Ishikawa (cell line): ENCODE data around the gene POR.

Experiments used
- CEBPB ChIP-seq: IDR thresholded peaks from 2 replicates; pipeline ENCODE4 v1.6.1; 2012
- CREB1 ChIP-seq: IDR thresholded peaks from 2 replicates; pipeline ENCODE4 v1.6.1; 2012; ENCODE audit warnings: low read depth
- EGR1 ChIP-seq: IDR thresholded peaks from 2 replicates; pipeline ENCODE4 v1.6.1; 2012
- EP300 ChIP-seq: IDR thresholded peaks from 2 replicates; pipeline ENCODE4 v1.6.1; 2012; ENCODE audit warnings: borderline replicate concordance
- FOXM1 ChIP-seq: IDR thresholded peaks from 2 replicates; pipeline ENCODE4 v1.6.1; 2012; ENCODE audit warnings: low read depth, borderline replicate concordance
- NFIC ChIP-seq: IDR thresholded peaks from 2 replicates; pipeline ENCODE4 v1.6.1; 2012
- RAD21 ChIP-seq: IDR thresholded peaks from 2 replicates; pipeline ENCODE4 v1.6.1; 2012; ENCODE audit warnings: low read depth
- TAF1 ChIP-seq: IDR thresholded peaks from 2 replicates; pipeline ENCODE4 v1.6.1; 2012; ENCODE audit warnings: low read depth, mild to moderate bottlenecking
- TCF12 ChIP-seq: IDR thresholded peaks from 2 replicates; pipeline ENCODE4 v1.6.1; 2012; ENCODE audit warnings: low read depth
- TEAD4 ChIP-seq: IDR thresholded peaks from 2 replicates; pipeline ENCODE4 v1.6.1; 2012
- YY1 ChIP-seq: IDR thresholded peaks from 2 replicates; pipeline ENCODE4 v1.6.1; 2012; ENCODE audit warnings: low read depth
- ZBTB7A ChIP-seq: IDR thresholded peaks from 2 replicates; pipeline ENCODE4 v1.6.1; 2012; ENCODE audit warnings: low read depth
- TF ChIP-seq, protein P1 (sequence below): IDR thresholded peaks from 2 replicates; pipeline ENCODE4 v1.6.1; 2012
- TF ChIP-seq, protein P2 (sequence below): IDR thresholded peaks from 2 replicates; pipeline ENCODE4 v1.6.1; 2012; ENCODE audit warnings: low read depth, mild to moderate bottlenecking
- TF ChIP-seq, protein P3 (sequence below): IDR thresholded peaks from 2 replicates; pipeline ENCODE4 v1.6.1; 2012

Gene POR

DNA sequence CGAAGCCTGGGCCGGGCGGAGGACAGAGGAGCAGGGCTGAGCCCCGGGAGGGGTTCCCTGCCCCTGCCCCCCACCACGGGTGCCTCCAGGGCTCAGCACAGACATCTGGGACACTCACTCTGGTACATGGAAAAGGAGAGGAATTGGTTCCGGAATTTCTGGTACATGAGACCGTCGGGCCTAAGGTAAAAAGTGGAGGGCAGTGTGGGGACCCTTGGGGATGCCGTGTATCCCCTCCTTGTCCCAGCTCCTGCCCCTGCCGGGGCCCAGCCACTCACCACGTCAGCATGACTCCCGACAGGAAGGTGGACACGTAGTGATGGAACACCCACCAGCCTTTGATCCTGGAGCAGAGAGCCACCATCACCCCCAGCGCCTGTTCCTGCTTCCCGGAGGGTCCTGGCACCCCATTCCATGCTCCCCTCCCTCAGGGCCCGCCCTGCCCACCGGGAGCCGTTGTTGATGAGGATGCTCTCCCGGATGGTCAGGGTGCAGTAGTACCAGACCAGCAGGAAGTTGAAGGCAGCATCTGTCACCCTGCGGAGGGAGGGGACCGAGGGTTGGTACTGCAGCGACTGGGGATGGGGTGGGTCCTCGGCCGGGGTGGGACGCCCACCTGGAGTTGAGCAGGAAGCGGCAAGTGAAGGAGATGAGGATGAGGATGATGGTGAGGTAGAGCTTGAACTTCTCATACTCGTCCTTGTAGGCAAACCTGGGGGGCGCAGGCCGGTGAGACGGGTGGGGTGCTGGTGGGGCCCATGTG, 73.0 kb downstream of the POR start:
- TF ChIP-seq EP300 (no peak), EGR1 (no peak)

DNA sequence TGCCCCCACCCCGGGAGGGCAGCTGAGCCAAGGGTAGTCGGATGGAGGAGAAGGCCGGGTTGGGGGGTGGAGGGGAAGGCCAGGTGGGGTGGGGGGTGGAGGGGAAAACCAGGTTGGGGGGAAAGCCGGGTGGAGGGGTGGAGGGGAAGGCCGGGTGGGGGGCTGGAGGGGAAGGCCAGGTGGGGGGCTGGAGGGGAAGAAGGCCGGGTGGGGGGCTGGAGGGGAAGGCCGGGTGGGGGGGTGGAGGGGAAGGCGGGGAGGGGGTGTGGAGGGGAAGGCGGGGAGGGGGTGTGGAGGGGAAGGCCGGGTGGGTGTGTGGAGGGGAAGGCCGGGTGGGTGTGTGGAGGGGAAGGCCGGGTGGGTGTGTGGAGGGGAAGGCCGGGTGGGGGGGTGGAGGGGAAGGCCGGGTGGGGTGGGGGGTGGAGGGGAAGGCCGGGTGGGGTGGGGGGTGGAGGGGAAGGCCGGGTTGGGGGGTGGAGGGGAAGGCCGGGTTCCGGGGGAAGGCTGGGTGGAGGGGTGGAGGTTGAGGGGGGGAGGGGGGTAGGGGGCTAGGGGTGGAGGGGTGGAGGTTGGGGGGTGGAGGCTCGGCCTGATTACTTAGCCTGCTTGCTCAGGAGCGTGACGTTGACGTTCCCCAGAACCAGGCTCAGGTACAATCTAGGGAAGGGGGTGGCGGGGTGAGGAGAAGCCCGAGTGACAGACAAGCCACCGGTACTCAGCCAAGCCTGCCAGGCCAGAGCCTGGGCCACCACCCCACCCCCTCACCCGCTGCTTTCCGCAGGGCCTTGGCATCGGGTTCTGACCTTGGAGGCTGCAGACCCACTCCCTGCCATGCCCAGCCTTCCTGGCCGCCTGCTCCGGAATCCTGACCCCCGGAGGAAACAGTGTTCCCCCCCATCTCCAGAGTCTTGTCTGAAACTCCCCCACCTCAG, 73.9 kb downstream of the POR start:
- TF ChIP-seq, protein P1, sequence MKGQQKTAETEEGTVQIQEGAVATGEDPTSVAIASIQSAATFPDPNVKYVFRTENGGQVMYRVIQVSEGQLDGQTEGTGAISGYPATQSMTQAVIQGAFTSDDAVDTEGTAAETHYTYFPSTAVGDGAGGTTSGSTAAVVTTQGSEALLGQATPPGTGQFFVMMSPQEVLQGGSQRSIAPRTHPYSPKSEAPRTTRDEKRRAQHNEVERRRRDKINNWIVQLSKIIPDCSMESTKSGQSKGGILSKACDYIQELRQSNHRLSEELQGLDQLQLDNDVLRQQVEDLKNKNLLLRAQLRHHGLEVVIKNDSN, result no peak
- TF ChIP-seq TEAD4 (no peak), TAF1 (no peak), FOXM1 (no peak), TCF12 (no peak), YY1 (no peak), RAD21 (no peak), EGR1 (no peak), ZBTB7A (no peak)

DNA sequence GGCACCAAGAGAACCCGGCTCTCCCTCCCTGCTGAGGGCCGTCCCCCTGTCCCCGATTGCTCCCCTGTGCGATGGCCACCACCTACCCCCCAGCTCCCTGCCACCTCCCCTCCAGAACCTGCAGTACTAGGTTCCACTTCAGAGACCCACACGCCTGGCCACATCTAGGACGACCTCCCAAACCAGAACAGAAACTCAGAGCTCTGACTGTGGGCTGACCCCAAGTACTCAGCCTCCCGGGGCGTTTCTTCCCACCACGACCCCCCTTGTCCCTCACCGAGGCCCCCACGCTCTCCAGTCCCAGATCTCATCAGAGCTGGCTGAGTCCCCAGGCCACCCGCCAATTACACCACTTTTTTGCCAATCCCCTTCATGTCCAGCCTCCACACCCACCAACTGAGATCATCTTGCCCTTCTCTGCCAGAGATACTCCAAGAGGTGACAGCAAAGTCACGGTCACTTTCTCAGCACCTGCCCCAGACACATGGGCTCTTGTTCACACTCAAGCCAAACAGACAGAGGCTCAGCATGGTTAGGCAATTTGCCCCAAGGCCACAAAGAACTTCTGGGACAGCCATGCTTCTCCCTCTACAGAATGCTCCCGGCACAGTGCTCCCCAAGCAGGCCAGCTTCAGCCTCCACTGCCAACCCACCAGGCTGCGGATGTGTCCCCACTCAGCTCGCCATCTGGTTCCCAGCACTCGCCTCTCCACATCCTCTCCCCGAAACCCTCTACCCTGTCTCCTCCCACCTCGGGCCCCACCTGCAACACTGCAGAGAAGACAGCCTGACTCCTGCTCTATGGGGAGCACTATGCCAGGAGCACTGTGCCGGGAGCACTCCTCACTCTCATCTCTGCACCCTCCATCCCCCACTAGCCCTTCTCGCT, 74.8 kb downstream of the POR start:
- no peak for TF ChIP-seq TAF1
- TF ChIP-seq CEBPB, result no peak
- no peak for TF ChIP-seq YY1
- TF ChIP-seq, protein P2, sequence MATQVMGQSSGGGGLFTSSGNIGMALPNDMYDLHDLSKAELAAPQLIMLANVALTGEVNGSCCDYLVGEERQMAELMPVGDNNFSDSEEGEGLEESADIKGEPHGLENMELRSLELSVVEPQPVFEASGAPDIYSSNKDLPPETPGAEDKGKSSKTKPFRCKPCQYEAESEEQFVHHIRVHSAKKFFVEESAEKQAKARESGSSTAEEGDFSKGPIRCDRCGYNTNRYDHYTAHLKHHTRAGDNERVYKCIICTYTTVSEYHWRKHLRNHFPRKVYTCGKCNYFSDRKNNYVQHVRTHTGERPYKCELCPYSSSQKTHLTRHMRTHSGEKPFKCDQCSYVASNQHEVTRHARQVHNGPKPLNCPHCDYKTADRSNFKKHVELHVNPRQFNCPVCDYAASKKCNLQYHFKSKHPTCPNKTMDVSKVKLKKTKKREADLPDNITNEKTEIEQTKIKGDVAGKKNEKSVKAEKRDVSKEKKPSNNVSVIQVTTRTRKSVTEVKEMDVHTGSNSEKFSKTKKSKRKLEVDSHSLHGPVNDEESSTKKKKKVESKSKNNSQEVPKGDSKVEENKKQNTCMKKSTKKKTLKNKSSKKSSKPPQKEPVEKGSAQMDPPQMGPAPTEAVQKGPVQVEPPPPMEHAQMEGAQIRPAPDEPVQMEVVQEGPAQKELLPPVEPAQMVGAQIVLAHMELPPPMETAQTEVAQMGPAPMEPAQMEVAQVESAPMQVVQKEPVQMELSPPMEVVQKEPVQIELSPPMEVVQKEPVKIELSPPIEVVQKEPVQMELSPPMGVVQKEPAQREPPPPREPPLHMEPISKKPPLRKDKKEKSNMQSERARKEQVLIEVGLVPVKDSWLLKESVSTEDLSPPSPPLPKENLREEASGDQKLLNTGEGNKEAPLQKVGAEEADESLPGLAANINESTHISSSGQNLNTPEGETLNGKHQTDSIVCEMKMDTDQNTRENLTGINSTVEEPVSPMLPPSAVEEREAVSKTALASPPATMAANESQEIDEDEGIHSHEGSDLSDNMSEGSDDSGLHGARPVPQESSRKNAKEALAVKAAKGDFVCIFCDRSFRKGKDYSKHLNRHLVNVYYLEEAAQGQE, result no peak
- TF ChIP-seq TCF12, result no peak
- TF ChIP-seq, protein P1, result no peak
- TF ChIP-seq, protein P3, sequence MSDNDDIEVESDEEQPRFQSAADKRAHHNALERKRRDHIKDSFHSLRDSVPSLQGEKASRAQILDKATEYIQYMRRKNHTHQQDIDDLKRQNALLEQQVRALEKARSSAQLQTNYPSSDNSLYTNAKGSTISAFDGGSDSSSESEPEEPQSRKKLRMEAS, result no peak
- TF ChIP-seq EGR1, result no peak
- no peak for TF ChIP-seq RAD21
- no peak for TF ChIP-seq ZBTB7A
- TF ChIP-seq NFIC, result no peak
- no peak for TF ChIP-seq FOXM1
- TF ChIP-seq EP300, result no peak
- TF ChIP-seq TEAD4, result no peak
- no peak for TF ChIP-seq CREB1

DNA sequence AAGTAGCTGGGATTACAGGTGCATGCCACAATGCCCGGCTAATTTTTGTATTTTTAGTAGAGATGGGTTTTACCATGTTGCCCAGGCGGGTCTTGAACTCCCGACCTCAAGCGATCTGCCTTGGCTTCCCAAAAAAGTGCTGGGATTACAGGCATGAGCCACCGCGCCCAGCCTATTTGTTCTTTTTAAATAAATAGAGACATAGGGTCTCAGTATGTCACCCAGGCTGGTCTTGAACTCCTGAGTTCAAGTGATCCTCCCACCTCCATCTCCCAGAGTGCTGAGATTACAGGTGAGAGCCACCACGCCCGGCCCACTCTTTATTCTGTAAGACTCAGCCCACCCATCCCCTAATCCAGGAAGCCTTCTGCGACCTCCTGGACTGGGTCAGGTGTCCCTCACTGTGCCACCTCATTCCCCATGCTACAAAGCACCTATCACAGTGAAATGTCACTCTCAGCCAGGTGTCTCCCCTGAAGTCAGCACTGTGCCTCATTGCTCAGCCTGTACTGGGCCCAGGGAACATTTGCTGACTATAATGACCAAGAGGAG, 76.7 kb downstream of the POR start:
- TF ChIP-seq TAF1, result no peak
- no peak for TF ChIP-seq TCF12

DNA sequence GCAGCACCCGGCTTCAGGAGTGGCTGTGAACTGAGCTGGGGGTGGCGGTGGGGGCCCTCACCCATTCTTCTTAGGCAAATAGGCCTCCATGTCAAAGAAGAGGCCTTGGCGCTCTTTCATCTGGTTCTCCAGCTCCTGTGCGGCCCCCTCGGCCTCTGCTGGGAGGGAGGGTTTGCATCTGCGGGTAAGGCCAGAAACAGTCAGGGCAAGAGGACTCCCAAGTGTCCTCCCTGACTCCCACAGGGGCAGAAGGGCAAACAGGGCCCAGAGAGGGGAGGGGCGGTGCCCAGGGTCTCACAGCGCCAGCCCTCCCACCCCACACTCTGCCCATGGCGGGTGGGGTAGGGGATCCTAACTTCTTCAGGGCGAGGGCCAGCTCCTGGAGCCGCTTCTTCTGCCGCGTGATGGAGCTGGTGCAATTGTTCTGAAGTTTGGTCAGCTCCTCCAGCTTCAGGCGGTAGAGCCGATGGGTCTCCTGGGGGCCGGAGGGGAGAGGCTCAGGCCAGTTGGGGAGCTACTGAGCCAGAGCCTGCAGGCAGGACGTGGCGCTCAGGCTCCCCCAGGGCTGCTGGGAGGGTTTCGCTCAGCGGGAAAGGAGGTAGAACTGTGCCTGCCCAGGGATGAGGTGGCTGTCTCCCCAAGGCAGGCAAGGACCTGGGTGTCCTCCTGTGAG, 77.3 kb downstream of the POR start:
- TF ChIP-seq YY1 (no peak), TCF12 (no peak), RAD21 (no peak), CEBPB (no peak), CREB1 (no peak), TAF1 (no peak), FOXM1 (no peak), NFIC (no peak), EGR1 (no peak), ZBTB7A (no peak), EP300 (no peak), TEAD4 (no peak)
- TF ChIP-seq, protein P3, result no peak
- TF ChIP-seq, protein P1, result no peak
- TF ChIP-seq, protein P2, result no peak
